LNCaP clone FGC (cell line): ENCODE measurements around the gene ARHGAP45.

Source experiments
- DNase-seq: peaks from one replicate; pipeline ENCODE4 v3.0.0-alpha.2; 2011; ENCODE audit warnings: low read depth
- H3K4me3 ChIP-seq: 2 replicates; pipeline ENCODE4 v1.5.1; 2011; ENCODE audit warnings: mild to moderate bottlenecking, low read depth, low read length, control low read depth
- CTCF ChIP-seq: IDR thresholded peaks from 2 replicates; pipeline ENCODE4 v1.5.1; 2012; ENCODE audit warnings: mild to moderate bottlenecking; ENCODE audit not compliant: control insufficient read depth, insufficient read depth; ENCODE audit errors: extremely low read depth

ARHGAP45 gene

GRCh38 chr19:1104311-1105007, 37.5 kb downstream of the ARHGAP45 start:
- no peak for DNase-seq
- TF ChIP-seq CTCF = no peak
- H3K4me3 ChIP-seq = peak overlapping the region; percentile 56

- no peak for DNase-seq
- no peak for TF ChIP-seq CTCF
- H3K4me3 ChIP-seq = peak overlapping the region; percentile 56
These were observed 38.3 kb downstream of the ARHGAP45 start for GRCh38 chr19:1105008-1105872.

GRCh38 chr19:1105873-1106840, 39.2 kb downstream of the ARHGAP45 start:
- H3K4me3 ChIP-seq = no peak overlapping the region; the same call in 1 of the 2 replicates
- DNase-seq = no peak
- TF ChIP-seq CTCF = no peak

GRCh38 chr19:1106841-1107660, 40.1 kb downstream of the ARHGAP45 start:
- DNase-seq = peak; percentile 41
- no peak overlapping the region for H3K4me3 ChIP-seq
- peak; percentile 34; the same call in 1 of the 2 replicates for TF ChIP-seq CTCF

GRCh38 chr19:1107661-1108261, 40.8 kb downstream of the ARHGAP45 start:
- no peak overlapping the region for H3K4me3 ChIP-seq
- TF ChIP-seq CTCF = no peak
- no peak for DNase-seq
